A673 (cell line): ENCODE results near the gene F2R.

Experiments
- CTCF ChIP-seq: fragments of 300-800, 200-600 bp; sonication (generic); conservative IDR thresholded peaks from 2 replicates; pipeline ENCODE4 v1.5.1; 2017; ENCODE audit warnings: low read depth, mild to moderate bottlenecking, antibody characterized with exemption, low read length, moderate library complexity, mixed read lengths
- EZH2 ChIP-seq: fragments of 200-600 bp; sonication (generic); IDR thresholded peaks from 2 replicates; pipeline ENCODE4 v1.6.1; 2017; ENCODE audit warnings: borderline replicate concordance, low read depth, mild to moderate bottlenecking, mixed read lengths, antibody characterized with exemption, low read length; ENCODE audit not compliant: poor library complexity, severe bottlenecking

- TF ChIP-seq CTCF (no peak), EZH2 (no peak)
These were observed 1.5 kb downstream of the F2R start for GRCh38 chr5:76717222-76718083.
